ENCODE measurements around the gene BDNF. TPM values are rescaled to one million over a fixed set of nuclear protein-coding genes. Genes with fewer than 3 reads are reported as not detected.
"Not testable (repeated sequence)": the region's sequence is repeated elsewhere in the genome, so short reads cannot be mapped to it uniquely, and the experiment has no call there.

BDNF gene
- 16.5 and 17.5 TPM in 2 replicates for polyA plus RNA-seq (2014; cell fraction: cytosol; rRNA removed)
- polyA plus RNA-seq (2014; cell fraction: nucleus; rRNA removed), result 15.7 and 17.1 TPM in 2 replicates

DNA sequence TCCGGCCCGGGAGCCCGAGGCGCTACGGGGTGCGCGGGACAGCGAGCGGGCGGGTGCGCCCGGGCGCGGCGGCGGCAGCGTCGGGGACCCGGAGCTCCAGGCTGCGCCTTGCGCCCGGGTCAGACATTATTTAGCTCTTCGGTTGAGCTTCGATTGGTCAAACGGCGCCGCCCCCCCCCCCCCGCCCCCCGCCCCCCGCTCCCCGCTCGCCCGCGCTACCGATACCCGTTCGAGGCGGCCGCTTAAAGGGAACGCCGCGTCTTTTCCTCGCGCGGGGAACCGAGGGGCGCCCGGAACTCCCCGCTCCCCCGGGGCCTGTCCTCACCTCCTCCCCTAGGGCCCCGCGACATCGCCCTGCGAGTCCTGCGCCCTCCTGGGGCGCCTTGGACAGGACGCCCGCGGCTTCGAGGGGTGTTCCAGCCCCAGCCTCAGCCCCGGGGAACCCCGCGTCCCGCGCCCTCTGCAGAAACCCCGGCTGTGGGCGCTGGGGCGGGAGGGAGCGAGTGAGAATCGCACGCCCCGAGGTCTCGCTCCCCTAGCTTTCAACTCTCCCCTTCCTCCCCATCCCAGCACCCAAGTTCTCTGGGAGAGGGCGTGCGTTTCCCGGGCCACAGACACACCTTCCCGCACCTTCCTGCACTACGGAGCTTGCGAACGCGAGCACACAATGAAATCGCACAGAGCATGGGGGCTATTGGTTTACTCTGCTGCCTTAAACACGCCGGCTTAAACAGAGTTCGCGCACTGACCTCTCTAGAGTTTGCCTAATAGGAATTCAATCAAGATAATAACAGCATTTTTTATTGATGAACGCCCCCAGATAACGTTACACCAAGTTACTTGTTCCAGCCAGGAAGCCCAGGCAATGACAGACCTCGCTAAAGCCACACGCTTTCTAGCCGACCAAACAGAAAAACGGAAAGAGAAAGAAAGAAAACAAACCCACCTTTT lies at the start of gene BDNF:
Gene BDNF, minus strand, starts transcription at position 105 of the 951 bp plus-strand sequence. CDS start 41,891 bp downstream, outside the sequence.
- peak; percentile 68 for DNase-seq (ENCODE audit: low spot score)

DNA sequence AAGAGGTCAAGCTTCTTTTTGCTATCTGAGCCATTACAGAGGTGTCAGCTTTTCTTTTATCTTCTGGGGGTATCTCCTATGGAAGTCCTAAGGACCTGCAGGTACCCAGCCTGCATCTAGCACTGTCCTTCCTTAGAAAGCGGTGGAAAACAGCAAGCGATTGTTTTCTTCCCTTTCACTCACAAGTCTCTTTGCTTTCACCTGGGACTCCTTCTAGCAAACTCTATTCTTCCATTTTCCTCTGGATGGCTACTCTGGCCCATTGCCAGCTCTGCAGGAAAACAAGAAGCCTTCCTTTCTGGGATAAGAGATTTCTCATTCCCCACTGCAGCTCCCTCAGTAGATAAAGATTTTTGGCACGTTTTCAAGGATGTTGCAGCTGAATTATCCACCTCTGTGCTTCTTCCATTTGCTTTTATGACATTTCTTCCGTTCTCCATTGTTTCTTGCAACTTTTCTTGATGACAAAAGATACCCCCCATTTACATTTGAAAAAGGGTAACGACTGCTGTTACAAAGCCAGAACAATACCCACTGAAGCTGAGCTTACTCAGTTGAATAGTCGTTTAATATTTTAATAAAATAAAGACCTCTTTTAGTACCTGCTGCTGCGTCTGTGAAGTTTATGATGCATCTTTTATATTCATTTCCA lies 40.2 kb upstream of the BDNF start:
- no peak for DNase-seq (ENCODE audit: low spot score)

GRCh38 chr11:27735281-27735680 lies 35.0 kb upstream of the BDNF start:
- no peak for DNase-seq (ENCODE audit: low spot score)

DNA sequence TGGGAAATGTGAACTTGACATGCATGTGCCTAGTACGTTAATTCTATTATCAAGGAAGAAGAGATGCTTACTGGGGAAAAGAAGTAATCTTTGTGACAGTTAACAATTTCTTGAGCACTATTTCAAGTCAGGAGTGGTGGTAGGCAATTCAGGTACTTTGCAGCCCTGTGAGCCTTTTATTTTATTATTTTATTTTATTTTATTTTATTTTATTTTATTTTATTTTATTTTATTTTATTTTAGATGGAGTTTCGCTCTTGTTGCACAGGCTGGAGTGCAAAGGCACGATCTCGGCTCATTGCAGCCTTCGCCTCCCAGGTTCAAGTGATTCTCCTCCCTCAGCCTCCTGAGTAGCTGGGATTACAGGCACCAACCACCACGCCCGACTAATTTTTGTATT lies 31.5 kb upstream of the BDNF start:
- DNase-seq (ENCODE audit: low spot score), result not testable (repeated sequence)

GRCh38 chr11:27726981-27727380 lies 26.7 kb upstream of the BDNF start:
- DNase-seq (ENCODE audit: low spot score), result no peak

DNA sequence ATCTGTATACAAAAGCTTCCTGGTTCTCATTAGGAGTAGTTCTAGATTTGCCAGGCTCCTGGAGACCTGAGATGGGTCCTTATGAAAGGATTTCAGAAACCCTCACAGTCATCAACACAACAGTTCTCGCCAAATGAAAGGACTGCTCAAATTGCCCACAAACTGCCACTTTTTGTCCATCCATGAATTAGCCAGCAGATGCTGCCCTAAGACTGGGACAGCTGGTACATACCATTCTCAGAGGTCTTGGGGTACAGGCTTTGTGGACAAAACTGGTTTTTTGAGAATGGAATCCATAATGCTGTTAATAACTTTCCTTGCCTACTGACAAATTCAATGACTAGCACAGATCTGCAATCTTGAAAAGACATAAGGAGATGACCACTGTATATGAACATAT lies 23.4 kb upstream of the BDNF start:
- DNase-seq (ENCODE audit: low spot score), result no peak

DNA sequence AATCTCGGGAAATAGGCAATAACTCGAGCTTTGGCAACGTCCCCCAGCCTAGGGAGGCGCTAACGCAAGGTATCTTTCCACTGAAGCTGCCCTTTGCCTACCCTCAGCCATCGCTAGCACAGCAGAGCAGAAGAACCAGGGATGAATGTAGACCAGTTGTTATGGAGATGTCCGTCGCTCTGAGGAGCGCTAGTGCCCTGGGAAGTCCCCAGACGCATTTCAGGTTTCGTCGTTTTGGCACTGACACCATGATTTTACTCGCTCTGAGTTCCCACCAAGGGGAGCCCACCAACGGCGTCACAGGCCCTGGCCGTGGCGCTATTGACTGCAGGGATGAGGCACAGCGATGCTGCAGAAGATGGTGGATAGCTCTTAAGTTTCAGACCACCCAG lies 22.7 kb upstream of the BDNF start:
- peak; percentile 20 for DNase-seq (ENCODE audit: low spot score)

- peak; percentile 24 for DNase-seq (ENCODE audit: low spot score)
Observed at GRCh38 chr11:27722117-27722952, 22.1 kb upstream of the BDNF start.

- DNase-seq (ENCODE audit: low spot score), result no peak
Observed at GRCh38 chr11:27721264-27722116, 21.2 kb upstream of the BDNF start.

DNA sequence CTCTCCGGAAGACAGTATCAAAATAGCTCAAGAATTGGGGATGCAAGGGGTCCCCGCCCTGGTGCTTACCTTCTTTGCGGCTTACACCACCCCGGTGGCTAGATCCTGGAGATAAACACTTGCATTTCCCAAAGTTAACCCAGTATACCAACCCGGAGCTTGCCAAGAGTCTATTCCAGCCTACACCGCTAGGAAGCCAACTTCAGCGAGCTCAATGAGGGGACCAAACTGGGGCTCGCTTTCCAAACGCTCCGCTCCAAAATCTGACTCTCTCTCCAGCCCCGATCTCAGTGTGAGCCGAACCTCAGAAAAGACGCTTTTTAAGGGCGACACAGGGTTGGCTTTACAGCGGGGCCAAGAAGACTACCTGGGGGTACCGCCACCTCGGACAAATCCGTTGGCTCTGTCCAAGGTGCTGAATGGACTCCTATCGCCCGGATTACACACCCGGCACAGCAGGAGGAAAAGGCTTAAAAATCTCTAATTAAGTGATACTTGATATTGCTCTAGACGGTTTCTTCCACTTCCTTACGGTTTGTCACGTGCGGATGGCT lies 20.1 kb upstream of the BDNF start:
- peak; percentile 54 for DNase-seq (ENCODE audit: low spot score)

DNA sequence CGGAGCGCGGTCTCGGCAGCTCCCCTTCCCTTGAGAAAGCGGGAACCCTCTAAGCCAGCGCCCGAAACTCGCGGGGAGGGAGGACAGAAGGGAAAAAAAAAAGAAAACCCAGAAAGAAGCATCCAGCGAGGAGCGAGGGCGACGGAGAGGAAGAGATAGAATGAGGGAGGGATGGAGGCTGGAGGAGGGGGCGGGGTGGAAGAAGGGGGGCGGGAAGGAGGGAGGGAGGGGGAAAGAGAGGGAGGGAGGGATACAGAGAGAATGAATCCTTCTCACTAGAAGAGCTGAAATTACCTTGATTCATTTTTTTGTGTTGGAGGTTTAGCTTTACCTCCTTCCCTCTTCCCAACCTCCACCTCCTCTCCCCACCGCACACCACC lies 19.3 kb upstream of the BDNF start:
- DNase-seq (ENCODE audit: low spot score), result no peak

GRCh38 chr11:27718863-27719545 lies 18.7 kb upstream of the BDNF start:
- DNase-seq (ENCODE audit: low spot score), result peak; percentile 57

DNA sequence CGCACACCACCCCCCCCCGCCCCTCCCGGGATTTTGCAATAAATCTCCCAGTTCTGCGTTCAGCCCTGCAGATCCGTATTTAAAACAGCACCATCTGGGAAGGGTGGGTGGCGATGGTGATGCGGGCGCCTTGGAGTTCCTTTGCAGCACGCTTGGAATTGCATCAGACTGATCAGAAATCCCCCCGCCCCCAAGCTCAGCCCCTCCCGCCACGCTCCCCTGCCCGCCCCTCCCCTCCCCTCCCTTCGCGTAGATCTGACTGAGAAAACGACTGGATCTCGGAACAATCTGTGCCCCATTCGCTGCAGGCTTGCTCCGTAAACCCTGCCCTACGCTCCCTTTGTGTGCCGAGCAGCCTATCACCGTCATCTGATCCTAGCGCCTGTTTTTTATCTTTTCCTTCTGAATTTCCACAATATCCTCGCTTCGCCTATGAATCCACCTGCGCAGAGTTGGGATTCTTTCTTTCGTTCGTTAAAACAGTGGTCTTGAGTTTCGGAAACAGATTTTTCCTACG lies 18.1 kb upstream of the BDNF start:
- peak; percentile 84 for DNase-seq (ENCODE audit: low spot score)

DNA sequence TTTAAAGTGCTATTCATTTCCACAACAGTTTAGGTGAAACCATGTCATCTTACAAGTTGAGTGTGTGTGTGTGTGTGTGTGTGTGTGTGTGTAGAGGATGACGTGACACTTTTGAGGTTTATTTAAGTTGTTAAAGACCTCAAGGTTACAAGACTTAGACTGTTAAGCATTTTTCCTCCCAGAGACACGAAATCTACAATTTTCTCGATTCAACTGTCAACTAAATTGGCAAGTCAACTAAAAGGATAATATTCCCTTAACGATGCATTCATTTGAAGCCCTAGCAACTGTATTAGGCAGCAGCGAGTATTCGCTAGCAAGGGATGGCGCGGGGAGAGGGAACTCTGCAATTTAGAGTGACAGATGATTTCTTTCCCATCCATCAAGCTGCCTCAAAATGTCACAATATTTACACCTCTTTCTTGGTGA lies 17.6 kb upstream of the BDNF start:
- DNase-seq (ENCODE audit: low spot score), result peak; percentile 42

- DNase-seq (ENCODE audit: low spot score), result peak; percentile 76
Observed at GRCh38 chr11:27717377-27717776, 17.1 kb upstream of the BDNF start.

DNA sequence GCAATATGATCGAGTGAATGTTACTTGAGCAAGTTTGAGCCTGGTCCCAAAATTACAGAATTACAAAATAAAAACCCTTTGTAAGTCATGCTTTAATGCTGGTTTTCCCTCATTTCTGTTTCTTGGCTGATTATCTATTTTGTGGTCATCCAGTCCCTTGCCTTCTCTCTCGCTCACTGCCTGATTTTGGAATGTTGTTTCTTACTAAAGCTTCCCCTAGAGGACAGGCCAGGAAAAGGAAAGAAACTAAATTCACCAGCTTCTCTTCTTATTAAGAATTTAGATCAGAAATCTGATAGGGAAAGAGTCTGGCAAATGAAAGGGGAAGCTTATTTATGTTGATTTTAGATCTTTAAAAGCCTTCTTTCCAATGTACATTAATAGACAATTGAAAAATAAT lies 16.6 kb upstream of the BDNF start:
- peak; percentile 57 for DNase-seq (ENCODE audit: low spot score)

DNA sequence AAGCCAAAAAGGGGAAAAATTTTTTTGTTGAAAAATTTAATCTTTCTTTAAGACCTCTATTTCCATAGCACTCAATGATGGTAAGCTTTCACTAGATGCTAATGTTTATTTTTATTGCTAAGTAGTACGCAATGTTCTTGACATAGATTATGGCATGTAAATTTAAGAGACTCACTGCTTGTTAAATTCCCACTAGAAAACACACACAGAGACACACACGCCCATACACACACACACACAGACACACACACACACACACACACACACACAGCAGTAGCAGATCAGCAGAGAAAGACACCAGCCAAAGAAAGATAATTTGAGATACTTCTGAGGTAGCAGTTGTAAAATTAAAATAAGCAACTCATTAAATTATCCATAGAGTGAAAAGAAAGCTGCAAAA lies 16.0 kb upstream of the BDNF start:
- DNase-seq (ENCODE audit: low spot score), result no peak

DNA sequence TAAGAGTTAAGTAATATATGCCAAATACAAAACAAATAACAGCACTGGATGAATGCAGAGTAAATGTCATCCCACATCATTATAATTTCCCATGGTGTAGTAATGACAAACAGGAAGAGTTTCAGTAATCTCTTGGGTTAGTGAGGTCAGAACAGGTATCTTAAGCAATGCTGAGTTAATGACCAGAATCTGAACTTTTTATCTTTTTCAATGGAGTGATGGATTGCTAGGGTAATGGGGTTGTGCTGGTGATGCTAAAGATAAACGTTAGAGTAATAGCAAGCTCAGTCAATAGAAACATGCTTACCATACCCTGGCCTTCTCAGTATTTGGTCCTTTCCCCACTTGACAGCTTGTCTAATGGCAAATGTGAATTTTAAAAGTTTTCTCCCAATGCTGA lies 11.5 kb upstream of the BDNF start:
- peak; percentile 56 for DNase-seq (ENCODE audit: low spot score)

- no peak for DNase-seq (ENCODE audit: low spot score)
Observed at GRCh38 chr11:27710536-27710935, 10.3 kb upstream of the BDNF start.

- DNase-seq (ENCODE audit: low spot score), result no peak
Observed at GRCh38 chr11:27707676-27708075, 7.4 kb upstream of the BDNF start.
